Measurements from ENCODE around the gene C11orf58. TPM values are rescaled to one million over a fixed set of nuclear protein-coding genes. Genes with fewer than 3 reads are reported as not detected.
A peak's percentile ranks its signal among the peaks of the same experiment; 100 is the strongest.

Gene C11orf58
- total RNA-seq, 1 donor from 2014 or later, result 146 TPM

- no peaks in the 10 kb centered on the region for H3K27me3 ChIP-seq (ENCODE audit: control insufficient read depth, insufficient read depth, low read length)
Measured at GRCh38 chr11:16783321-16783801, 44.9 kb downstream of the C11orf58 start.

GRCh38 chr11:16784097-16784496 lies 45.6 kb downstream of the C11orf58 start:
- no peak for DNase-seq (ENCODE audit: low read depth)
- Histone ChIP-seq H3K27me3 (ENCODE audit: control insufficient read depth, insufficient read depth, low read length) (no peaks in the 10 kb centered on the region), H3K36me3 (ENCODE audit: control insufficient read depth, insufficient read depth, low read length) (no peaks in the 10 kb centered on the region), H3K4me3 (ENCODE audit: low read depth, low read length) (no peak overlapping the region)
- TF ChIP-seq CTCF (IDR thresholded peaks at IDR 0.05; ENCODE audit: insufficient read depth, low read length, poor library complexity, severe bottlenecking), result no peak

More at GRCh38 chr11:16783321-16783801, 44.9 kb downstream of the C11orf58 start:
- no peak for DNase-seq (ENCODE audit: low read depth)
- no peak for TF ChIP-seq CTCF (IDR thresholded peaks at IDR 0.05; ENCODE audit: insufficient read depth, low read length, poor library complexity, severe bottlenecking)
- no peaks in the 10 kb centered on the region for H3K36me3 ChIP-seq (ENCODE audit: control insufficient read depth, insufficient read depth, low read length)
- no peak overlapping the region for H3K4me3 ChIP-seq (ENCODE audit: low read depth, low read length)

- no peak for DNase-seq (ENCODE audit: low read depth)
- Histone ChIP-seq H3K27me3 (ENCODE audit: control insufficient read depth, insufficient read depth, low read length) (no peaks in the 10 kb centered on the region), H3K4me3 (ENCODE audit: low read depth, low read length) (no peak overlapping the region), H3K36me3 (ENCODE audit: control insufficient read depth, insufficient read depth, low read length) (no peaks in the 10 kb centered on the region)
- TF ChIP-seq CTCF (IDR thresholded peaks at IDR 0.05; ENCODE audit: insufficient read depth, low read length, poor library complexity, severe bottlenecking), result no peak
Measured at GRCh38 chr11:16784666-16785065, 46.2 kb downstream of the C11orf58 start.

DNA sequence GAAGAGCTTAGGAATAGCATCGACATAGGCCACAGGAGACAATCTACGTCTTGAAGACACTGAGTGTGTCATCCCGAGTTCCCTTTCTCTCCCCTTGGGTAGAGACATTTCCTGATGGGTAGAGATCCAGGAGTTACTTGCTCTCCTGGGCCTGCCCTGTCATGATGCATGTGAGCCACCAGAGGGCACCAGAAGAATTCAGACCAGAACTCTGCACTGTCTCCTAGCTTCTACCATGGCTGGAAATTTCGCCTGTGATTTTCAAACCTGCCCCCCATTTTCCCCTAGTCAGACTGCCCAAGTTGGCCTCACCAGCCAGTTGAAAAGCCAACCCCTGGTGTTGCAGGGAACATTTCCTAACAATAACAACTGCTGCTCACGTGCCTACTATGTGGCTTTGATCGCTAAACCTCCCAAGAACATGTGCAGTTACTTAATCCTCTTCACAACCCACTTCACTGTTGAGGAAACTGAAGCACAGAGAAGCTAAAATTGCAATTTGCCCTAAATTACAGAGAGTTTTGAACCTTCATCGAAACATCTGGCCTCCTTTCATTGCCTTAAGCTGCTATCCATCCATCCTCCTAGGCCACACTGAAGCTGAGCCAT lies 47.2 kb downstream of the C11orf58 start:
- no peaks in the 10 kb centered on the region for H3K36me3 ChIP-seq (ENCODE audit: control insufficient read depth, insufficient read depth, low read length)
- H3K27me3 ChIP-seq (ENCODE audit: control insufficient read depth, insufficient read depth, low read length), result no peaks in the 10 kb centered on the region
- no peak overlapping the region for H3K4me3 ChIP-seq (ENCODE audit: low read depth, low read length)
- TF ChIP-seq CTCF (IDR thresholded peaks at IDR 0.05; ENCODE audit: insufficient read depth, low read length, poor library complexity, severe bottlenecking), result peak; percentile 91
- peak; percentile 21 for DNase-seq (ENCODE audit: low read depth)

DNA sequence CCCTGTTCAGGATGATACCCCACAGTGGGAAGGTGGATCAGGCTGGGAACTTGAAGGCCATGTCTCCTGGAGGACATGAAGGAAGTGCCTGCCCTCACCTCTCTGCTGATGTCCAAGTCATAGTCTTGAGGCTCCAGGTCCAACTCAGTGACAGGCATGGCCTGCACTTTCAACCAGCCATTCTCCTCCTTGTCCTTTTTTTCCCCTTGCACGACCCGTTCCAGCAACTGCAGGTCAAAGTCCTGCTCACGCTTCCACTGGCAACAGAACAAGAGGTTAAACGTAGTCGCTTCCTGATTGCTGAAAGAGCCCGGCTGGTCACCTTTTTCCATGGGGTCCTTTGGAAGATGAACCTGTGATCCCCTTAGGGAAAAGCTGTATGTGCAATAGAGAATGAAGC lies 47.7 kb downstream of the C11orf58 start:
- no peak for TF ChIP-seq CTCF (IDR thresholded peaks at IDR 0.05; ENCODE audit: insufficient read depth, low read length, poor library complexity, severe bottlenecking)
- DNase-seq (ENCODE audit: low read depth), result no peak
- H3K4me3 ChIP-seq (ENCODE audit: low read depth, low read length), result no peak overlapping the region
- H3K36me3 ChIP-seq (ENCODE audit: control insufficient read depth, insufficient read depth, low read length), result no peaks in the 10 kb centered on the region
- H3K27me3 ChIP-seq (ENCODE audit: control insufficient read depth, insufficient read depth, low read length), result no peaks in the 10 kb centered on the region
